Measurements from ENCODE around the gene PIK3CD.
"Not testable (repeated sequence)": the region's sequence is repeated elsewhere in the genome, so short reads cannot be mapped to it uniquely, and the experiment has no call there.

Gene PIK3CD

DNA sequence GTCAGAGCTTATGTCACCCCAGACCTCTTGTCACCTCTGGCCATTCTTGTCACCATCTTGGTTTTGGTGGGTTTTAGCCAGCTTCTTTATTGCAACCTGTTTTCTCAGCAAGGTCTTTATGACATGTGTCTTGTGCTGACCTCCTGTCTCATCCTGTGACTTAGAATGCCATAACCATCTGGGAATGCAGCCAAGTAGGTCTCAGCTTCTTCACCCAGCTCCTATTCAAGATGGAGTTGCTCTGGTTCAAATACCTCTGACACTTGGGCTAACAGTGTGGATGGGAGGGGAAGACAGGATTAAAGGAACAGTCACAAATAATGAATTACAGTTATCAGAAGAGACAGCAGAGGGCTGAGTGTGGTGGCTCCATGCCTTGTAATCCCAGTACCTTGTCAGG lies 30.5 kb upstream of the PIK3CD start:
- no peak for DNase-seq (ENCODE audit: low read depth in 2 of 2)

DNA sequence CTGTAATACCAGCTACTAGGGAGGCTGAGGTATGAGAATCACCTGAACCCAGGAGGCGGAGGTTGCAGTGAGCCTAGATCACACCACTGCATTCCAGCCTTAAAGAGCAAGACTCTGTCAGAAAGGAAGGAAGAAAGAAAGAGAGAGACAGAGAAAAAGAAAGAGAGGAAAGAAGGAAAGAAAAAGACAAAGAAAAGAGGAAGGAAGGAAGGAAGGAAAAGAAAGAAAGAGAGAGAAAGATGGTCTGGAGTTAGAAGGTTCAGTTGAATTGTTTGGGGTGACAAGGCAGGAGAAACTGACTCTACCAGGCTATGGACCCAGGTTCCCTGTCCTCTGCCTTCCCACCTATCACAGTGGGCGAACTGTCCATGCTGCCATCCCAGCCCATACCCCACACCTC lies 27.4 kb upstream of the PIK3CD start:
- DNase-seq (ENCODE audit: low read depth in 2 of 2): no peak

DNA sequence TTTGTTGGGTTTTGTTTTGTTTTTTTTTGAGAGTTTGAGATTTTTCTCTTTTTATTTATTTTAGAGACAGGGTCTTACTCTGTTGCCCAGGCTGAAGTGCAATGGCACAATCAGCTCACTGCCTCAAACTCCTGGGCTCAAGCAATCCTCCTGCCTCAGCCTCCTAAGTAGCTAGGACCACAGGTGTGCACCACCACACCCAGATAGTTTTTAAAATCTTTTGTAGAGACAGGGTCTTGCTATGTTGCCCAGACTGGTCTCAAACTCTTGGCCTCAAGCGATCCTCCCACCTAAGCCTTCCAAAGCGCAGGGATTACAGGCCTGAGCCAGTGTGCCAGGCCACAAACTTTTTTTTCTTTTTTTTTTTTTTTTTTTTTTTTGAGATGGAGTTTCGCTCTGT lies 26.5 kb upstream of the PIK3CD start:
- DNase-seq (ENCODE audit: low read depth in 2 of 2): not testable (repeated sequence)

DNA sequence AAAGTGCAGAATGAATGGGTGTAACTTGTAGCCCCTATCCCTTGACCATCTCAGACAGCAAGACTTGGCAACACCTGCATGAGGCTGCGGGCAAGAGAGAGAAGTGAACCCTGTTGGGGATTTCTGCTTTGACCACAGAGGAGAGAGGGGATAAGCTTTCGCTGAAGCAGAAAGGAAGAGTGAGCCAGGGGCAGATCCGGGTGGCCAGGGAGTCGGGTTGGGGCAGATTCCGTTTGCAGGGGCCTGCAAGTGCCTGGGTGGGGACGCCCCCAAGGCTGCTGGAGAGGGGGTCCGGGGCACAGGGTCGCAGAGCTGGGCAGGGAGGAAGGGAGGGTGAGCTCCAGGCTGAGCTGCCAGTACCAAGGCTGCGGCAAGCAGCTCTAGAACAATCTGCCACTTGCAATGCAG lies 25.3 kb upstream of the PIK3CD start:
- no peak for DNase-seq (ENCODE audit: low read depth in 2 of 2)

DNA sequence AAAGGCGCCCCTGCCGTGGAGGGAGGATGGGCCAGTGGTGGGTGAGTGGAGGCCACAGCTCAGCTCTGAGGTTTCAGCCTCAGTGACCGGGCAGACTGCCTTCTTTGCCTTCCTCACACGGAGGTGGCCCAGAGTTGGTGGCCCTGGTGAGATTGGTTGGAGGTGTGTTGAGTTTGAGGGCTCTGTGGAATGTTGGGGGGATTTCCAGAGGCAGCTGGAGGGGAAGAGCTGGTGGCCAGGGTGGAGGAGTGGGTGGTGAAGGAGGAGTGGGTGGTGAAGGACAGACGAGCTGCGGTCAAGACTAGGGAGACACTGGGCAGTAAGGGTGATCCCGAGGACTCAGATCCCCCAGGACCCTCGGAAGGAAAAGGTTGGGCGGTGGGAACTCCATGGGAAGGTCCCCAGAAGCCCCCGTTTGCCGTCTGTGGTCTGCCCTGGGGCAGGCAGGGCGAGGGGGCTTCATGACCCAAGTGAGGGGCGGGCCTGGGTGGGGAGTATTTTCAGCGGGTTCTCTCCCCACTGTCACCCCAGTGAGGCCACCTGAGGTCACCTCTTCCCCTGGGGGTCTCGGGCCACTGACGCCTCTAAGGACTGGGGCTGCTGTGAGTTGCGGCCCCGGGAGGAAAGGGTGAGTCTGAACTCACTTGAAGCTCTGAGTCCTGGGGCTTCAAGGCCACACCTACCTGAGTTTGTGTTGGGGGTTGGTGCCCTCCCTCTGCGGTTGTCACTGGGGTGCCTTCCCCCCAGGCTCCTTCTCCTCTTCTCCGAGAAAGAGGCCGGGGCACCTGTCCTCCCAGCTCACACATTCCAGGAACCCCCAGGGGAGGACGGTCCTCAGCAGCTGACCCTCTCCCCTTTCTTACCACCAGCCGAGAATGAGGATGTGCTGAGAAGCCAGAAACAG lies 22.7 kb upstream of the PIK3CD start:
- peak; percentile 42 to 51 for DNase-seq (ENCODE audit: low read depth in 2 of 2)

DNA sequence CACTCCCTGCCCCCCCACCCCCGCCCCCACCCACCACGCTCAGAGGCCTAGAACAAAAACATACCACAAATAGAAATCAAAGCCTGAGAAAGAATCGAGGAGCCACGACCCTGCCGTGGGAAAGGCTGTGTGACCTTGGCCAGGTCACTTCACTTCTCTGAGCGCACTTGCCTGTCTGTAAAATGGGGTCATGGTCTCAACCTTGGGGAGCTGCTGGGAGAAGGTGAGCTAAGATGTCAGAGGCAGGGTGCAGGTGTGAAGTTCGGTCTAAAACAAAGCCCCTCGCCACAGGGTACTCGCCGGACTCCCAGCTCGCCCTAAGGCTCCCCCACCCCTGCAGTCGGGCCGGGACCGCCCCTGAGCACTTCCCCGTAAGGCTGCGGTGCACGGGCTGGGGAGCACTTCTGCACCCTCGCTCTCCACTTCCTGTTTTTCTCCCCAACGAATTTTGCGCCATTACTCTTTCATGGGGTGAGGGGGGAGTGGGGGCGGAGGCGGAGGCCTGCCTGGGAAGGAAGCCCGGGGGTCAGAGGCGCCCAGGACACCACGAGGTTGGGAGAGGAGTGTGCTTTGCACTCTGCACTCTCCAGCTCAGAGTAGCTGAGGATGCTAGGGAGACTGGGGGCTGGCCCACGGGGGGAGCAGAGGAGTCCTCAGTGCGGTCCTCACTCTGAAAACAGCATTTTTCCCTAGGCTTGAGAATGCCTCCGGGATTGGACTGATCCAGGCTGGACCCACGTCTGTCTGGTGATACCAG lies 21.9 kb upstream of the PIK3CD start:
- DNase-seq (ENCODE audit: low read depth in 2 of 2): peak; percentile 36 to 44

DNA sequence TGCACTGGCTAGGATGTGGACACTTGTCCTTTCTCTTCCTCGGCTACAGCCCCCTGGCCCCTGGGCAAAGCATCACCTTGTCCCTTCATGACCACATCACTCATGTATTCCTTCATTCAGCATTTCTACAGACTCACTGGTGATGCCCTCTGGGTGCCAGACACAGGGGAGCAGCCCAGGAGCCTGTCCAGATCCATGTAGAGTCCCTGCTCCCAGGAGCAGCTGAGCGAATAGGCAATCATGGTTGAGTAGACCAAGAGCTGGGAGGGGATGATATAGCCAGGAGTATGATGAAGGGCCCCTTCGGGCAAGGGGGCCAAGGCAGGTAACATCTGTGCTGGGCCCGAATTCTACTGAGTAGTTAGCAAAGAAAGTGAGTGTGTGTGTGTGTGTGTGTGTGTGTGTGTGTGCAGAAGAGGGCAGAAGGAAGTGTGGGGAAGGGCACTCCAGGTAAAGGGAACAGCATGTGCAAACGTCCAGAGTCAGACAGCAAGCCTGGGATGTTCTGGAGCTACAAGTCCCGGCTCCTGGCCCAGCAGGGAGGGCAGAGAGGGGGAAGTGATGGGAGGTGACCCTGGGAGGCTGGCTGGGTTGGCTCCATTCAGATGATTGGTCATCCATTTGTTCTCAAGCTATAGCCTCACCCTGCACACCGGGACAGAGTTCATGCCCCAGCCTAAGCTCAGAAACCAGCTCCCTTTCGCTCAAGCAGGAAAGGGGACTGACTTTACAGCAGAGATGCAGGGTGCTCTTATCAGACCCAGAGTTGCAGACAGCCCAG lies 21.0 kb upstream of the PIK3CD start:
- DNase-seq (ENCODE audit: low read depth in 2 of 2): no peak

DNA sequence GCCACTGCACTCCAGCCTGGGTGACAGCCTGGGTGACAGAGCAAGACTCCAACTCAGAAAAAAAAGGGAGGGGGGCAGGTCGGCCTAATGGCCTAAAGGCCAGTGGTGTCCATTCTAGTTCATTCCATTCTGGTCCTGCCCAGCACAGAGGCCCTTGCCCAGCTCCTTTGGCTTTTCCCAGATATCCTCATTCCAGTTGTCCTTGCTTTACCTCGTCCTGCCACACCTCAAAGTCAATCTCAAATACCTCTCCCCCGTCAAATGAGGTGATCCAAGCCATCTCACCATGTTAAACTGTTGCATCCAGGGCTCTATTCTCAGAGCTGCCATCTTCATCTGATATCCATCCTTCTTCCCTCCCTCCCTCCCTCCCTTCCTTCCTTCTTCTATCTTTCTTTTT lies 19.9 kb upstream of the PIK3CD start:
- DNase-seq (ENCODE audit: low read depth in 2 of 2): no peak

DNA sequence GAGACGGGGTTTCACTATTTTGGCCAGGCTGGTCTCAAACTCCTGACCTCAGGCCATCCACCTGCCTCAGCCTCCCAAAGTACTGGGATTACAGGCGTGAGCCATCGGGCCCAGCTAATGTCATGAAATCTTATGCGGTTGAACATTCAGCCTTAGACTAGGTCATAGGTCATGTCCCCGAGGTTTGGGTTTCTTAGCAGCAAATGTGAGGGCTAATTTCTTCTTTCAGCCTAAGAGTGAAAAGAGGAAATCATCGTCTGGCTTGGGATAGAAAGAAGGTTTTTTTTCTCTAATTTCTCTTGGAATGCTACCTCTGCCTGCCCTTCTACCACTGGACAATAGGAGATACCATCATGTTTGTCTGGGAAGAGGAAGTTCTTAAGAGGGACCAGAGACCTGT lies 18.0 kb upstream of the PIK3CD start:
- no peak for DNase-seq (ENCODE audit: low read depth in 2 of 2)

DNA sequence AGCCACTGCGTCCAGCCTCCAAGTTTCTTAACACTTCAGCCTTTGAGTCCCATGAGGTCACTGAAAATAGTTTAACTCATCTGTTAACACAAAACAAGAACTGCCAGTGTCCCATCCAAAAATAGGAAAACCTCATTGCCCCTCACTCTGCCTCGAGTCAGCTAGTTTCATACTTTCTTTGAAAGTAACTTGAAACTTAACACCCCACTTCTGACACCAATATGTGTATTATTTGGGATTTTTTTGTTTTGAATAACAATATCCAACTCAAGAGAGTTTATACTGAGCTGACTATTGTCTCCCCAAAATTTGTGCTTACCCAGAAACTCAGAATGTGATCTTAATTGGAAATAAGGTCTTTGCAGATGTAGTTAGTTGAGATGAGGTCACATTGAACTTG lies 16.9 kb upstream of the PIK3CD start:
- no peak for DNase-seq (ENCODE audit: low read depth in 2 of 2)

DNA sequence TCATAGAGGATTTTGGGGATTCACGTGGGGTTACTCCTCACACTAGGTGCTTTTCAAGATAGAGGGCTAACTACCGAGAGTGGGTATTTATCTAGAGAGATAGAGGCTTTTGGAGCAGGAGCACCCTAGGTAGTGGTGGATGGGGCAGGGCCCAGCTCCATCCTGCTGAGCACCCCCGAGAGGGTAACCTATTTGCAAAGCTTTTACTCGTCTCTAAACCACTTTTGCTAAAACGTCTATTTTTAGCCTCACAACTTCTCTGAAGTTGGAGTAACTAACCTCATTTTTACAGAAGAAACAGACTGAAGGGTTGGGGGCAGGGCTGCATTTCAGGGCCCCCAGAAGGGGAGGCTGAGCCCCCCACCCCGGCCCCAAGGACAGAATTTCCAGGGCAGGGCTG lies 12.3 kb upstream of the PIK3CD start:
- DNase-seq (ENCODE audit: low read depth in 2 of 2): no peak

DNA sequence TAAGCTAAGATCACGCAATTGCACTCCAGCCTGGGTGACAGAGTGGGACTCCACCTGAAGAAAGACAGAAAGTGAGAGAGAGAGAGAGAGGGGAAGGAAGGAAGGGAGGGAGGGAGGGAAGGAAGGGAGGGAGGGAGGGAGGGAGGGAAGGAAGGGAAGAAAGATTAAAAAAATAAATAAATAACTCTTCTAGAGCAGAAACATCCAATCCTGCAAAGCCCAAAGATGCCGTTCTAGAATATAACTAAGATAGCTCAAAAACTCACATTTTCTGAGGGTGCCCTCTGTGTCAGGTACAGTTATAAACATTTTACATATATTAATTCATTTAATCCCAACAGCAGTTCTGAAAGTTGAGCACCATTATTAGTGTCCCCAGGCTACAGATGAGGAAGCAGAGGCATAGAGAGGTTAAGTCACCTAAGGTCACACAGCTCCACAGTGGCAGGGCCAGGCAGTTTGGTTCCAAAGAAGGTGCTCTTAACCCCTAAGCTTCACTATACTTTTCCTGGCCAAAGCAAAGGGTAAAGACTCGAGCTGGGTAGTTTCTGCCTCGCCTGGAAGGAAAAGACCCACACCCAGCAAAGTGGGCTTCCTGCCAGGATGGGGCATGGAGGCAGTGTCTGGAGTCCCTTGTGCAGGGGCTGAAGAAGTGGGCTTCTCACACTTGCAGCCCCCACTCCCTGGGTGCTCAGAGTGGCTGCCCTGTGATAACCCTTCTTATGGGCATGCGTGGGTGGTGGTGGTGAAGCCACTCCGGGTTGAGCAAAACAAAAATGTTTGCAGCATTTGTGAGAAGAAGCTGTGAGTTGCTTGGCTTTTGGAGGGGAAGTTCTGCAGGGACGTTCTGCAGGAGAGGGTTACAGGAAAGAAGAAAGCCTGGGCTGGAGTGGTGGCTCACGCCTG lies 7.9 kb upstream of the PIK3CD start:
- no peak for DNase-seq (ENCODE audit: low read depth in 2 of 2)

DNA sequence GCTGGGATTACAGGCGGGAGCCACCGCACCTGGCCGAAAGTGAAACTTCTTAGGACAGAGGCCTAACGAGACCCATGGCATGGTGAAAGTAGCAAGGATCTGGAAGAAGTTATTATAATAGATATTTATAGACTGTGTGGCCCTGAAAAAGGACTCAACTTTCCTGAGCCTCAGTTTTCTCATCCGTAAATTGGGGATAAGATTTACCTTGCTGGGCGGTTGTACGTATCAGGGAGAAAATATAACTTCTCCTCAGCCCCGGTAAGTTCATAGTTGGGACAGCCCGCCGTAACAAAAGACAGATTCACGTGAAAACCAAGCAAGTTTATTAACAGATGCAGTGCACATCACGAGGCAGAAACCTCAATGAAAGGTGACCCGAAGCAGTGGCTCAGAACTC lies 5.5 kb upstream of the PIK3CD start:
- no peak for DNase-seq (ENCODE audit: low read depth in 2 of 2)

DNA sequence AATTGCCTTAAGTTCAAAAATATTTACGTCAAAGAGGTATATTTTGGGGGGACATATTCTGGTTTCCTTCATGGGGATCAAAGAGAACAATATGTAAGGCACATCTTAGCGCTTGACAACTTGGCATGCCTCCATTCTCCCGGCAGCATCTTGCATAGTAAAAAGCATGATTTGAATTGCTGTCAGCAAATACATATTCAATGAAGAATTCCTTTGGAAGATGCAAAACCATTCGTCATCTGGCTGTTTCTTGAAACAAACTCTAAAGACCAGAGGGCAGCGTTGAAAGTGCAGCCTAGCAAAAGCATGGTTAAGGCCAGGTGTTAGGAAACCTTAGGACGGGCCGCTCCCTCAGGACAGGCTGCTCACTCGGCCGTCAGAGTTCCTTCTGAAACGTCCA lies 3.4 kb upstream of the PIK3CD start:
- DNase-seq (ENCODE audit: low read depth in 2 of 2): no peak

DNA sequence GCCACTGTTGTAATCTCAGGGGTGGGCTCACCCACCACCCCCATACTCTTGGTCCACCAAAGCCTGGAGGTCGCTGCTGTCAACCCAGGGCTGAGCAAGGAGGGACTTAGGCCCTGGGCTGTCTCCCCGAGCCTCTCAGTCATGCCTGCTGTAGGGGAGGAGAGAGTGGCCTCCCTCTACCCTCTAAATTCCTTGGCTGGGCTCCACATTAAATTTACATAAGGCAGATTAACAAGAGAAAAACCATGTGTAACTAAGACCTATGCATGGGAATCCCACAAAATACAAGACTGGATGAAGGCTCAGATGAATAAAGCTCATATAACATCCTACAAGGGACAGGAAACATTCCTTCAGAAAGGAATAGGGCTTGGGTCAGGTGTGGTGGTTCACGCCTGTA lies 1.8 kb upstream of the PIK3CD start:
- DNase-seq (ENCODE audit: low read depth in 2 of 2): no peak

DNA sequence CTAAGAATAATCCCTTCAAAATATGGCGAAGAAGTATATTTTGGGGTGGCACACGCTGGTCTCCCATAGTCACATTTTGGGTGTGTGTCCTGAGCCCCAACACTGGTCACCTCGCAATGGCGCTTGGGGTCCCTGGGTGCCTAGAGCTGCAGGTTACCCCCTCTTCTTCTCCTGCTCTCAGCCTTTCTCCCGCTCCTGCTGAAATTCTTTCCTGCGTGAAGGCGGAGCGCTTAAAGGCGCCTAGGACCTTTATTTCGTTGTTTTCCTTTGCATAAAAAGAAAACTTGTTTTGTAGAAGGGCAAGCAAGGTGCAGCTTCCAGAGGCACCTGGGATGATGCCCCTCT lies 339 bp upstream of the PIK3CD start:
- no peak for DNase-seq (ENCODE audit: low read depth in 2 of 2)

DNA sequence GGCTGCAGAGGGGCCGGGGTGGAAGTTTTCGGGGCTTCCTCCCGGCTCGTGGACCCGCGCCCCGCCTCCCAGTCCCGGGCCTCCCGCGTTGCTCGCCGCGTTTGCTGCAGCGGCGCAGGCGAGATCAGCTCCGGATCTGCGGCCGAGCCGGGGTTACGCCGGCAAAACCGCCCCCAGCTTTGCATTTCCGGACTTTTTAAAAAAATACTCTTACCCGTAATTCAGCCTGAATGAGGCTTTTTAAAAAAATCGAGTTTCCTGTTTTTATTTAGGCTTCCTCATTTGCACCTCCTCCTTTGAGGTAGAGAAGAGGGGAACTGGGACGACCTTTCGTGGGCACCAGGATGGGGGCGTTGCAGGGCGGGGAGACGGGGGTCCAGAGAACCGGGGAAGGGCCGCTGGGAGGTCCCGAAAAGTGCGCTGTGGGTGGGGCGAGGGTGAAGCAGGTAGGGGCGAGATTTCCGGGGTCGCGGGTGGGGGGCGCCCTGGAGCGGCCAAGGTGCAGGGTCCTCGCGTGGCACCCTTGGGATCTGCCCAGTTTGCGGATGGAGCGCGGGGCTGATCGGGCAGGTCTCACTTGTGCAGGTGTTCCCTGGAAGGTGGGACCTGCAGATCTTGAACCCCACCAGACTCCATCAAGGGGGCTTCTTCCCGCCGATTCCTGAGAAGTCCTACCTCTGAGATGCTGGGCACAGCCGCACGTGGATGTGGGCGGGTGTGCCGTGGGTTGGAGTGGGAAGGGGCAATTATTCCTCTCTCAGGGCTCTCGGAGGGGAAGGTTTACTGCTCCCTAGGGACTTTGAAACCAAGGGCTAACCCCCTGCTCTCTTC lies 1.1 kb downstream of the PIK3CD start:
- no peak for DNase-seq (ENCODE audit: low read depth in 2 of 2)

DNA sequence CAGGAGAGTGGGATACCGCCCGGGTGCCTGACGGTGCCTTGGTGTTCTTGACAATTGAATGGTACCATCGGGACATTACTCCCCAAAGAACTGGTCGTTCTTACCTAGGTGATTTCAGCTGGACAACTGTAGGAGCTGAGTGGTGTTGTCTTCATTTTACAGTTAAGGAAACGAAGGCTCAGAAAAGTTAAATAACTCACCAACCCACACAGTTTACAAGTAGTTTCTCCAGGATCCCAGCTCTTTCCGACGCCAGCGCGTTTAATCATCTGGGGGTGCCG lies 1.6 kb downstream of the PIK3CD start:
- DNase-seq (ENCODE audit: low read depth in 2 of 2): no peak

DNA sequence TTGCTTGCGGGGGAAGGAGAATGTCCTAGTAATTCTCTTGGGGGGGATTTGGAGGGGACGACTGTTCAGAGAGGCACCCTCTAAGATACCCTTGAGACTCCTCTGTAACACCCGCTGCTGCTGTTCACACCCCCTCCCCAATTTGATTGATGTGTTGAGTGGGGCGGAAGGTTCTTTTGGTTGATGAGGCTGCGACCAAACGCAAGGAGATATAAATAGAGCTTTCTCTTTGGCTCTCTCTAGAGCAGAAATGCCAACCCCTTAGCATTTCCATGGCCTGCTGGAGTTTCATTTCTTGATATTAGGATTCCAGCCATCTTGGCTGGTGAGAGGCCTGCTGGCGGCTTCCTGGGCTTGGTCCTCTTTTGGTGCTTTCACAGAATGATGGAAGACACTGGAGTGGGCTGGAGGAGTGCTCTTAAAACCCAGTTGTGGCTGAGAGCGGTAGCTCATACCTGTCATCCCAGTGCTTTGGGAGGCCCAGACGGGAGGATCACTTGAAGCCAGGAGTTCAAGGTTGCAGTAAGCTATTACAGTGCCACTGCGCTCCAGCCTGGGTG lies 2.0 kb downstream of the PIK3CD start:
- DNase-seq (ENCODE audit: low read depth in 2 of 2): no peak

DNA sequence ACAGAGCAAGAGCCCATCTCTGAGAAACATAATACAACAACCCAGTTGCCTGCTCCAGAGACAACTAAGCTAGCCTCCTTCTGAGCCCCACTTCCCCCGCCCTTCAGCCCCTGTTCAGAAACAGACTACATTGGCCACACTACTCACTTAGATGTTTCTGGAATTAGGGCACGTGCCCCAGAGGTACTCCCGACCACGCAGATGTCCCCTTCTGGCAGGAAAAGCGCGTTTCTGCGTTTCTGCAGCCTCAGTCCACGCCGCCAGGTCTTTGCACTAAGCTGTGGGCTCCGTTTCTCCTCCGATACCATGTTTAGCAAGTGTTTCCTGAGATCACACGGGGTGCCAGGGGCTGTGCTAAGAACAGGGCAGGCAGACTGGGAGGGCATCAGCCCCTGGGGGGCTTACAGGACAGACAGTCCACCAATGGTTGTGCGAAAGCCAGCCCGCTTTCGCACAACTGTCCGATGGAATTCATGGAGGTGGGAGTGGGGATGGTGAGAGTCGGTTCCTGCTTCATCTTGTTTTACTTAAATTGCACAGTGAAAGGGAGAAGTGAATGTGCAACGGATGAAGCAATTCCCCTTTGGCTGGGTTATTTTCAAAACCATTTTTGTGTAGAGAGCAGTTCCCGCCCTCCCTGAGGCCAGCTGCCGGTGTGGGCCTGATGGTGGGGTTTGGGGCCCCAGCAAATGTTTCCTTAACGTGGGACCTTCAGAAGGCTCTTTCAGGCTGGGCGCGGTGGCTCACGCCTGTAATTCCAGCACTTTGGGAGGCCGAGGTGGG lies 2.7 kb downstream of the PIK3CD start:
- no peak for DNase-seq (ENCODE audit: low read depth in 2 of 2)

Data from activated CD8-positive, alpha-beta memory T cell treated with anti-CD3 and anti-CD28 coated beads for 4 hours (primary cell).